Ramos (cell line): ENCODE data around the gene SUSD4.

Experiments
- in situ Hi-C: fragments of 300-500 bp; cut with MboI; formaldehyde crosslinking; loops from one replicate; pipeline ENCODE4 v1.14.3; 2022; ENCODE audit warnings: low sequenced_read_pairs; ENCODE audit not compliant: unreplicated experiment

SUSD4 gene

GRCh38 chr1:223219846-223220610 lies 143.9 kb downstream of the SUSD4 start:
- in situ Hi-C loops = no loop called here

- in situ Hi-C loops = no loop called here
Observed at GRCh38 chr1:223219318-223219635, 144.7 kb downstream of the SUSD4 start.

GRCh38 chr1:223217781-223218180 lies 146.2 kb downstream of the SUSD4 start:
- in situ Hi-C loops = no loop called here

GRCh38 chr1:223216531-223217205 lies 147.3 kb downstream of the SUSD4 start:
- in situ Hi-C loops = no loop called here

- in situ Hi-C loops = no loop called here
Observed at GRCh38 chr1:223216074-223216473, 147.9 kb downstream of the SUSD4 start.

- in situ Hi-C loops = no loop called here
Observed at GRCh38 chr1:223215026-223215425, 148.9 kb downstream of the SUSD4 start.

GRCh38 chr1:223214261-223214807 lies 149.6 kb downstream of the SUSD4 start:
- in situ Hi-C loops = no loop called here

- in situ Hi-C loops = no loop called here
Observed at GRCh38 chr1:223212441-223212840, 151.5 kb downstream of the SUSD4 start.

- in situ Hi-C loops = no loop called here
Observed at GRCh38 chr1:223211323-223211985, 152.5 kb downstream of the SUSD4 start.

GRCh38 chr1:223210788-223211120 lies 153.2 kb downstream of the SUSD4 start:
- in situ Hi-C loops = no loop called here

GRCh38 chr1:223209992-223210787 lies 153.8 kb downstream of the SUSD4 start:
- in situ Hi-C loops = no loop called here

- in situ Hi-C loops = no loop called here
Observed at GRCh38 chr1:223209293-223209898, 154.6 kb downstream of the SUSD4 start.

- in situ Hi-C loops = no loop called here
Observed at GRCh38 chr1:223208164-223209076, 155.6 kb downstream of the SUSD4 start.

- in situ Hi-C loops = no loop called here
Observed at GRCh38 chr1:223207293-223208066, 156.5 kb downstream of the SUSD4 start.

- in situ Hi-C loops = no loop called here
Observed at GRCh38 chr1:223204424-223204823, 159.6 kb downstream of the SUSD4 start.

GRCh38 chr1:223203694-223204093 lies 160.3 kb downstream of the SUSD4 start:
- in situ Hi-C loops = no loop called here

- in situ Hi-C loops = no loop called here
Observed at GRCh38 chr1:223203034-223203408, 161.0 kb downstream of the SUSD4 start.

- in situ Hi-C loops = no loop called here
Observed at GRCh38 chr1:223202376-223203033, 161.5 kb downstream of the SUSD4 start.
